HG02970 (cell line): ENCODE data around the gene TYW1B.
"Not testable (repeated sequence)": the region's sequence is repeated elsewhere in the genome, so short reads cannot be mapped to it uniquely, and the experiment has no call there.

Experiments used
- ATAC-seq: cut with Tn5 transposase; IDR thresholded peaks from one replicate; pipeline ENCODE4 v1.9.1; 2021; ENCODE audit warnings: mild to moderate bottlenecking, moderate library complexity, moderate number of reproducible peaks; ENCODE audit not compliant: unreplicated experiment, low FRiP score

The TYW1B gene

GRCh38 chr7:72706521-72706920 is 121.5 kb downstream of the TYW1B start:
- ATAC-seq: no peak

- ATAC-seq: not testable (repeated sequence)
These were observed 122.3 kb downstream of the TYW1B start for GRCh38 chr7:72705693-72706092.

- ATAC-seq: no peak
These were observed 123.1 kb downstream of the TYW1B start for GRCh38 chr7:72704894-72705293.

GRCh38 chr7:72700548-72700947 is 127.5 kb downstream of the TYW1B start:
- not testable (repeated sequence) for ATAC-seq

GRCh38 chr7:72697066-72697465 is 130.9 kb downstream of the TYW1B start:
- not testable (repeated sequence) for ATAC-seq

- not testable (repeated sequence) for ATAC-seq
These were observed 131.4 kb downstream of the TYW1B start for GRCh38 chr7:72696643-72697042.

GRCh38 chr7:72695482-72695881 is 132.5 kb downstream of the TYW1B start:
- ATAC-seq: not testable (repeated sequence)

- not testable (repeated sequence) for ATAC-seq
These were observed 136.6 kb downstream of the TYW1B start for GRCh38 chr7:72691442-72691841.

- not testable (repeated sequence) for ATAC-seq
These were observed 137.8 kb downstream of the TYW1B start for GRCh38 chr7:72690177-72690576.

GRCh38 chr7:72689344-72689743 is 138.7 kb downstream of the TYW1B start:
- ATAC-seq: not testable (repeated sequence)

GRCh38 chr7:72681211-72681610 is 146.8 kb downstream of the TYW1B start:
- ATAC-seq: not testable (repeated sequence)

GRCh38 chr7:72676880-72677279 is 151.1 kb downstream of the TYW1B start:
- not testable (repeated sequence) for ATAC-seq

- ATAC-seq: not testable (repeated sequence)
These were observed 151.8 kb downstream of the TYW1B start for GRCh38 chr7:72676086-72676690.

- not testable (repeated sequence) for ATAC-seq
These were observed 152.3 kb downstream of the TYW1B start for GRCh38 chr7:72675686-72676085.

GRCh38 chr7:72674394-72674793 is 153.6 kb downstream of the TYW1B start:
- ATAC-seq: no peak

- not testable (repeated sequence) for ATAC-seq
These were observed 157.2 kb downstream of the TYW1B start for GRCh38 chr7:72670850-72671249.

- not testable (repeated sequence) for ATAC-seq
These were observed 159.6 kb downstream of the TYW1B start for GRCh38 chr7:72668435-72668834.

- ATAC-seq: not testable (repeated sequence)
These were observed 161.0 kb downstream of the TYW1B start for GRCh38 chr7:72667049-72667448.

- ATAC-seq: not testable (repeated sequence)
These were observed 179.4 kb downstream of the TYW1B start for GRCh38 chr7:72648574-72648973.

- ATAC-seq: not testable (repeated sequence)
These were observed 184.3 kb downstream of the TYW1B start for GRCh38 chr7:72643708-72644107.

GRCh38 chr7:72641485-72642248 is 186.3 kb downstream of the TYW1B start:
- ATAC-seq: not testable (repeated sequence)

GRCh38 chr7:72640740-72641139 is 187.3 kb downstream of the TYW1B start:
- not testable (repeated sequence) for ATAC-seq
